ENCODE measurements around the gene BATF.

Gene BATF

DNA sequence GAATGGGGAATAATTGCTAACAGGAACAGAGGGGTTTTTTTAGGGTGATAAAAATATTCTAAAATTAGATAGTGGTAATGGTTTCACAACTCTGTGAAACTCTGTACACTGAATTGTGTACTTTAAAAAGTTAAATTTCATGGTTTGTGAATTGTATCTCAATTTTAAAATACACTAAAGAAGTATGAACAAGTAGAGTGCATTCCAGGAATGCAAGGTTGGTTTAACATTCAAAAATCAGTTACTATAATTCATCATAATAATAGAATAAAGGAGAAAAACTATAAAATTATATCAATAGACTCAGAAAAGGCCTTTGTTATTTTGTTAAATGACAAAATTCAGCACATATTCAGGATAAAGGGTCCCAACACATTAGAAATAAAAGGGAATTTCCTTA lies 11.1 kb upstream of the BATF start:
- H3K9ac ChIP-seq (ENCODE audit: low read length) = no peak overlapping the region
- no peak for DNase-seq
- no peak overlapping the region for H3K4me2 ChIP-seq (ENCODE audit: low read depth, low read length)
- no peak overlapping the region for H3K4me3 ChIP-seq (ENCODE audit: low read length)
- no peaks in the 10 kb centered on the region for H3K36me3 ChIP-seq (replicated peaks; ENCODE audit: insufficient read depth, low read length)
- H3F3A ChIP-seq (ENCODE audit: insufficient read depth, low read length) = no peaks in the 10 kb centered on the region
- H3K4me1 ChIP-seq (ENCODE audit: low read length) = no peaks in the 10 kb centered on the region
- H3K27me3 ChIP-seq (replicated peaks; ENCODE audit: insufficient read depth, low read length) = no peaks in the 10 kb centered on the region
- no peaks in the 10 kb centered on the region for H3K9me2 ChIP-seq (replicated peaks; ENCODE audit: insufficient read depth, low read length)
- no peaks in the 10 kb centered on the region for H3K9me3 ChIP-seq (replicated peaks; ENCODE audit: insufficient read depth, low read length)
- no peak for TF ChIP-seq EZH2 (optimal IDR thresholded peaks at IDR 0.05; ENCODE audit: low read depth, low read length)
- TF ChIP-seq, protein P1, sequence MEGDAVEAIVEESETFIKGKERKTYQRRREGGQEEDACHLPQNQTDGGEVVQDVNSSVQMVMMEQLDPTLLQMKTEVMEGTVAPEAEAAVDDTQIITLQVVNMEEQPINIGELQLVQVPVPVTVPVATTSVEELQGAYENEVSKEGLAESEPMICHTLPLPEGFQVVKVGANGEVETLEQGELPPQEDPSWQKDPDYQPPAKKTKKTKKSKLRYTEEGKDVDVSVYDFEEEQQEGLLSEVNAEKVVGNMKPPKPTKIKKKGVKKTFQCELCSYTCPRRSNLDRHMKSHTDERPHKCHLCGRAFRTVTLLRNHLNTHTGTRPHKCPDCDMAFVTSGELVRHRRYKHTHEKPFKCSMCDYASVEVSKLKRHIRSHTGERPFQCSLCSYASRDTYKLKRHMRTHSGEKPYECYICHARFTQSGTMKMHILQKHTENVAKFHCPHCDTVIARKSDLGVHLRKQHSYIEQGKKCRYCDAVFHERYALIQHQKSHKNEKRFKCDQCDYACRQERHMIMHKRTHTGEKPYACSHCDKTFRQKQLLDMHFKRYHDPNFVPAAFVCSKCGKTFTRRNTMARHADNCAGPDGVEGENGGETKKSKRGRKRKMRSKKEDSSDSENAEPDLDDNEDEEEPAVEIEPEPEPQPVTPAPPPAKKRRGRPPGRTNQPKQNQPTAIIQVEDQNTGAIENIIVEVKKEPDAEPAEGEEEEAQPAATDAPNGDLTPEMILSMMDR (IDR thresholded peaks at IDR 0.05; ENCODE audit: low read length) = no peak
- no peak for TF ChIP-seq EZH2phosphoT487 (IDR thresholded peaks at IDR 0.05; ENCODE audit: low read length)
- H3K79me2 ChIP-seq (ENCODE audit: low read length) = no peaks in the 10 kb centered on the region
- no peaks in the 10 kb centered on the region for H4K20me1 ChIP-seq (ENCODE audit: insufficient read depth, low read length)
- no peak overlapping the region for H3K27ac ChIP-seq (ENCODE audit: low read length)
- H2AFZ ChIP-seq (ENCODE audit: low read length) = no peak overlapping the region

DNA sequence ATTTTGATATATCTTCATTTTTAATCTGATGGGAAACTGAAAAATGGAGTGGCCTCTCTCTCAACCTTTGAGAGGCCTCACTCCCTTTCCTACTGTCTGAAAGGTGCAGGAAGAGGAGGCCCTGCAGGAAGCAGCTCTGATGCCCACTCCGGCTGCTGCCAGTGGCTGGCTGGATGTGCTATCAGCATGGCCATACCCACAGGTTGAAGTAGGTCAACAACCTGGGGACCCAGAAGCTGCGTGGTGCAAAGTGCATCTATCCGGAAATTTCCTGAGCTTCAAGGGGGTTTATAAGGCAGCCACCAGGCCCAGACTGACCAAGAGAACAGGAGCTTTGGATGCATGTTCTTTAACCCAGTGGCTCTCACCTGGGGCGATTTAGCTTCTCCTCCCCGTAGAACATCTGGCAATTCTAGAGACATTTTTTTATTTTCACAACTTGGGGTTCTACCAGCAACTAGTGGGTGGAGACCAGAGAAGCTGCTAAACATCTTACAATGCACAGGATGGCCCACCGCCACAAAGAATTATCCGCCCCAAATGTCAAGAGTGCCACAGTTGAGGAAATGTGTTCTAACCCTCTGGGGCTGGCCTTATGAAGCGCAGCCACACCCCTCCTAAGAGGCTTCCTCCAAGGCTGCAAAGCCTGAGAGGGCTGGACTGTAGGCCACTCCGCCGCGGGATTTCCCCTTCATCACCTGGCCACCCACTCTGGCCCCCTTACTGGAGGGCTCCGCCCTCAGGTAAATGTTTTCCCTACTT lies 8.2 kb upstream of the BATF start:
- no peaks in the 10 kb centered on the region for H3K9me2 ChIP-seq (replicated peaks; ENCODE audit: insufficient read depth, low read length)
- H3K9me3 ChIP-seq (replicated peaks; ENCODE audit: insufficient read depth, low read length) = no peaks in the 10 kb centered on the region
- H3K9ac ChIP-seq (ENCODE audit: low read length) = no peak overlapping the region
- H3K4me3 ChIP-seq (ENCODE audit: low read length) = no peak overlapping the region
- TF ChIP-seq, protein P1 (IDR thresholded peaks at IDR 0.05; ENCODE audit: low read length) = no peak
- TF ChIP-seq EZH2phosphoT487 (IDR thresholded peaks at IDR 0.05; ENCODE audit: low read length) (no peak), EZH2 (optimal IDR thresholded peaks at IDR 0.05; ENCODE audit: low read depth, low read length) (no peak)
- no peaks in the 10 kb centered on the region for H3F3A ChIP-seq (ENCODE audit: insufficient read depth, low read length)
- no peak overlapping the region for H2AFZ ChIP-seq (ENCODE audit: low read length)
- H3K36me3 ChIP-seq (replicated peaks; ENCODE audit: insufficient read depth, low read length) = no peaks in the 10 kb centered on the region
- H3K79me2 ChIP-seq (ENCODE audit: low read length) = no peaks in the 10 kb centered on the region
- H3K27me3 ChIP-seq (replicated peaks; ENCODE audit: insufficient read depth, low read length) = no peaks in the 10 kb centered on the region
- no peak overlapping the region for H3K27ac ChIP-seq (ENCODE audit: low read length)
- no peak overlapping the region for H3K4me2 ChIP-seq (ENCODE audit: low read depth, low read length)
- no peak for DNase-seq
- H4K20me1 ChIP-seq (ENCODE audit: insufficient read depth, low read length) = no peaks in the 10 kb centered on the region
- H3K4me1 ChIP-seq (ENCODE audit: low read length) = no peaks in the 10 kb centered on the region

DNA sequence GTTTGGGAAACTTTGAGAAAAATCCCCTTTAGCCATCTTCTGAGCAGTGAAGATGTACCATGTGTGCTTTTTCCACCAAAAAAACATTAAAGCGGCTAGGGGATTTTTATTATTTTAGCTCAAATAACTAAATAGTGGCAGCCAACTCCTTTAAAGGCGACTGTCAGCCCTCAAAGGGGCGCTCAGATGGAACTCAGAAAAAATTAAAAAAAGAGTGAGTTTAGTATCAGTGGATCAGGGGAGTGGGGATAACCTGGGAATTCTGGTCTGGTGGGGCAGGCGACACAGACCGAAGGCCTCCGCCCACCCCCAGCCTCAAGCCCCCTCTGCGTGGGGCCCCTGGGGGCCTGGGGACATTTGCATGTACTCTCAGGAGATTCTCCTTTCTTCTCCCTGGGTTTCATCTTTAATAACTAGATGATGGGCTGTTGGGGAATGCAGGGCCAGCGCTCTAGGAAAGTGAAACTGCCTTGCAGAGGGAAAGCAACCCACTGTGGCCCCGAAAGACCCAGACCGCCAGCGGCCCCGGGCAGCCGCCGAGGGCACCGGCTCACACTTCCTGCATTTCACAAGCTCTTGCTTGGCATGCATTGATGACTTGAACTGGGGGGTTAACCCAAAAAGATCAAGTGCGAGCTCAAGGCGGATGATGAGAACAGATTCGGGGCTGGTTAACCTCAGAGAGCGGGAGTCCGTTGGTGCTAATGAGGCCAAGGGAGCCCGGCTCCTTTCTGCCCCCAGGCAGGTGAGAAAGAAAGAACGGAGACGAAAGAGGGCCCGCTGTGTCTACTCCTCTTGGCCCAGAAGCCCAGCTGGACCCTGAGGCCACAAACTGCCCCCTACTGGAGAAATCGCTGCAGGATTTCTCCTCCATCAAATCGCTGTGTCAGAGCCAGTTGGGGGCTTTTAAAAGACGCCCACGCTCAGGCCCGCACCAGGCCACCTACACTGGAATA lies 7.3 kb upstream of the BATF start:
- H3K79me2 ChIP-seq (ENCODE audit: low read length) = no peaks in the 10 kb centered on the region
- H3K9ac ChIP-seq (ENCODE audit: low read length) = no peak overlapping the region
- H3F3A ChIP-seq (ENCODE audit: insufficient read depth, low read length) = no peaks in the 10 kb centered on the region
- H3K9me2 ChIP-seq (replicated peaks; ENCODE audit: insufficient read depth, low read length) = no peaks in the 10 kb centered on the region
- no peaks in the 10 kb centered on the region for H4K20me1 ChIP-seq (ENCODE audit: insufficient read depth, low read length)
- no peaks in the 10 kb centered on the region for H3K27me3 ChIP-seq (replicated peaks; ENCODE audit: insufficient read depth, low read length)
- H3K27ac ChIP-seq (ENCODE audit: low read length) = no peak overlapping the region
- no peaks in the 10 kb centered on the region for H3K36me3 ChIP-seq (replicated peaks; ENCODE audit: insufficient read depth, low read length)
- peak overlapping the region; percentile 51; the same call in 1 of the 2 replicates for H3K4me2 ChIP-seq (ENCODE audit: low read depth, low read length)
- 0 out of 2 replicates have a peak overlapping the region, but pooled peaks have one; percentile 11 for H2AFZ ChIP-seq (ENCODE audit: low read length)
- H3K4me3 ChIP-seq (ENCODE audit: low read length) = peak overlapping the region; percentile 30
- DNase-seq = peak; percentile 12
- TF ChIP-seq EZH2 (optimal IDR thresholded peaks at IDR 0.05; ENCODE audit: low read depth, low read length) (no peak), EZH2phosphoT487 (IDR thresholded peaks at IDR 0.05; ENCODE audit: low read length) (no peak)
- TF ChIP-seq, protein P1 (IDR thresholded peaks at IDR 0.05; ENCODE audit: low read length) = no peak
- no peaks in the 10 kb centered on the region for H3K9me3 ChIP-seq (replicated peaks; ENCODE audit: insufficient read depth, low read length)
- no peaks in the 10 kb centered on the region for H3K4me1 ChIP-seq (ENCODE audit: low read length)

Data from MM.1S (cell line).